Endothelial cell of umbilical vein (primary cell): Measurements from ENCODE around the gene KLC1. TPM values are rescaled to one million over a fixed set of nuclear protein-coding genes. Genes with fewer than 3 reads are reported as not detected.

Experiments used
- BruUV-seq: library from RNA; stranded (reverse); fragments of 400-500 nt; replicated peaks from 2 replicates; lab custom pipeline; 2021; lab: Mats Ljungman, UMichigan
- CTCF ChIA-PET: fragments of 300-600, 350-600 bp; sonication (Branson Sonifier 250); formaldehyde crosslinking; loops from one replicate; lab custom pipeline; 2021; ENCODE audit warnings: antibody characterized with exemption, inconsistent platforms; lab: Charles Lee
- POLR2A ChIA-PET: fragments of 300-600, 350-600 bp; sonication (Branson Sonifier 250); formaldehyde crosslinking; loops from one replicate; lab custom pipeline; 2021; ENCODE audit warnings: antibody characterized with exemption, inconsistent platforms; lab: Charles Lee
- DNase-seq: peaks from one replicate; pipeline ENCODE4 v3.0.0-alpha.2; 2011; ENCODE audit warnings: low read depth, low spot score
- FAIRE-seq: peaks from 2 replicates; lab custom pipeline; 2011; peaks lifted over from hg19 to GRCh38; lab: Jason Lieb, UNC
- H2AFZ ChIP-seq: 2 replicates; pipeline ENCODE4 v1.6.0; 2012; ENCODE audit warnings: low read depth, low read length, control low read depth, inconsistent platforms
- H3K27ac ChIP-seq: 2 replicates; pipeline ENCODE4 v1.5.1; 2011; ENCODE audit warnings: low read depth, mild to moderate bottlenecking, control low read depth, low read length, moderate library complexity; ENCODE audit not compliant: insufficient read depth
- H3K27me3 ChIP-seq, 2 experiments: 2 replicates each; pipeline versions ENCODE4 v1.6.0 to v1.6.1; 2011; ENCODE audit warnings: low read length in 2 of 2, mixed read lengths in 1 of 2; ENCODE audit not compliant: control insufficient read depth in 2 of 2, insufficient read depth in 2 of 2
- H3K36me3 ChIP-seq, 2 experiments: 2 replicates in 1 of 2; 3 replicates in 1 of 2; pipeline ENCODE4 v1.5.1; 2011; ENCODE audit warnings: low read length in 2 of 2, mild to moderate bottlenecking in 1 of 2, moderate library complexity in 1 of 2; ENCODE audit not compliant: control insufficient read depth in 2 of 2, insufficient read depth in 2 of 2; ENCODE audit errors: extremely low read depth in 1 of 2
- H3K4me1 ChIP-seq: 3 replicates; pipeline ENCODE4 v1.5.1; 2011; ENCODE audit warnings: mild to moderate bottlenecking, low read length; ENCODE audit not compliant: control insufficient read depth, insufficient read depth; ENCODE audit errors: extremely low read depth
- H3K4me2 ChIP-seq: 2 replicates; pipeline ENCODE4 v1.6.1; 2011; ENCODE audit warnings: low read length, control low read depth, mixed read lengths; ENCODE audit not compliant: insufficient read depth
- H3K4me3 ChIP-seq, 3 experiments: fragments of 200-600 bp in 1 of 3; sonication (generic), shearing (Covaris generic) in 1 of 3; replicated peaks in 1 of 3; 2 replicates each; pipeline ENCODE4 v1.5.1; 2011 to 2016; ENCODE audit warnings: control low read depth in 3 of 3, low read length in 3 of 3, mild to moderate bottlenecking in 2 of 3, inconsistent platforms in 1 of 3, low read depth in 1 of 3, moderate library complexity in 1 of 3; ENCODE audit not compliant: insufficient read depth in 1 of 3
- H3K79me2 ChIP-seq: 2 replicates; pipeline ENCODE4 v1.6.0; 2012; ENCODE audit warnings: low read length, inconsistent platforms; ENCODE audit not compliant: control insufficient read depth, insufficient read depth
- H3K9ac ChIP-seq: replicated peaks from 2 replicates; pipeline ENCODE3; 2011; ENCODE audit warnings: low read length, control low read depth; ENCODE audit not compliant: insufficient read depth; ENCODE audit errors: extremely low read depth
- H3K9me1 ChIP-seq: replicated peaks from 3 replicates; pipeline ENCODE4 v1.6.0; 2011; ENCODE audit warnings: mild to moderate bottlenecking, low read length; ENCODE audit not compliant: control insufficient read depth, insufficient read depth; ENCODE audit errors: extremely low read depth
- H3K9me3 ChIP-seq: replicated peaks from 2 replicates; pipeline ENCODE4 v1.5.1; 2012; ENCODE audit warnings: low read length, inconsistent platforms; ENCODE audit not compliant: control insufficient read depth, insufficient read depth
- H4K20me1 ChIP-seq: replicated peaks from 2 replicates; pipeline ENCODE3; 2011; ENCODE audit warnings: mild to moderate bottlenecking, low read length; ENCODE audit not compliant: control insufficient read depth, insufficient read depth; ENCODE audit errors: extremely low read depth
- CTCF ChIP-seq, 2 donors: IDR thresholded peaks; 1 replicate in 1 of 2; 2 replicates in 1 of 2; pipeline ENCODE4 v1.5.1; 2011; ENCODE audit warnings: low read length in 2 of 2, mild to moderate bottlenecking in 2 of 2, moderate library complexity in 2 of 2, control low read depth in 1 of 2, inconsistent platforms in 1 of 2, low read depth in 1 of 2; ENCODE audit not compliant: insufficient read depth in 1 of 2; ENCODE audit errors: extremely low read depth in 1 of 2
- EZH2 ChIP-seq: IDR thresholded peaks from 2 replicates; pipeline ENCODE4 v1.6.1; 2012; ENCODE audit warnings: borderline replicate concordance, low read depth, mild to moderate bottlenecking, moderate library complexity, low read length, inconsistent platforms; ENCODE audit not compliant: severe bottlenecking
- FOS ChIP-seq: IDR thresholded peaks from 2 replicates; pipeline ENCODE4 v1.6.1; 2011; ENCODE audit warnings: mild to moderate bottlenecking, low read length, moderate library complexity, borderline replicate concordance; ENCODE audit not compliant: insufficient read depth
- GATA2 ChIP-seq: IDR thresholded peaks from 2 replicates; pipeline ENCODE4 v1.7.0; 2011; ENCODE audit warnings: low read depth, mild to moderate bottlenecking, moderate library complexity, mixed read lengths, low read length; ENCODE audit not compliant: insufficient read length, insufficient read depth
- JUN ChIP-seq: IDR thresholded peaks from 2 replicates; pipeline ENCODE4 v1.6.1; 2011; ENCODE audit warnings: borderline replicate concordance, low read depth; ENCODE audit not compliant: insufficient read length, insufficient read depth
- MAX ChIP-seq: IDR thresholded peaks from 2 replicates; pipeline ENCODE4 v1.6.1; 2011; ENCODE audit not compliant: insufficient read depth, insufficient read length
- MYC ChIP-seq: IDR thresholded peaks from one replicate; pipeline ENCODE4 v1.6.1; 2011; ENCODE audit warnings: mild to moderate bottlenecking, low read depth, low read length
- POLR2A ChIP-seq: IDR thresholded peaks from 2 replicates; pipeline ENCODE4 v1.6.1; 2012; ENCODE audit warnings: low read depth, mild to moderate bottlenecking, control low read depth, low read length
- POLR2AphosphoS5 ChIP-seq: IDR thresholded peaks from 2 replicates; pipeline ENCODE4 v1.6.1; 2012; ENCODE audit warnings: low read depth, mild to moderate bottlenecking, control low read depth, low read length, moderate library complexity; ENCODE audit not compliant: insufficient read depth
- dilution Hi-C: fragments of 300-500 bp; cut with MboI; formaldehyde crosslinking; loops from one replicate; pipeline ENCODE4 v1.15.0; 2019; ENCODE audit warnings: low sequenced_read_pairs; ENCODE audit not compliant: extremely low pct_ligation_motif_present
- intact Hi-C: fragments of 100-400 bp; cut with micrococcal nuclease; formaldehyde crosslinking; loops from one replicate; pipeline ENCODE4 v1.10.0; 2022
- polyA plus RNA-seq, 4 experiments: library from polyadenylated mRNA; depleted of rRNA in 3 of 4; stranded (reverse) in 3 of 4; unstranded in 1 of 4; fragments of >200 nt; gene quantifications; 2 replicates each; pipeline versions ENCODE4 v1.2.1 to v1.2.3, GENCODE V29; 2011 to 2012; ENCODE audit warnings: missing spikeins in 1 of 4
- total RNA-seq: library from RNA; stranded (reverse); gene quantifications from 2 replicates; pipeline ENCODE4 v1.2.3, GENCODE V29; 2021

The KLC1 gene
- total and polyA plus RNA-seq, 2 donors (not counting 3 experiments of a cell fraction or from before 2014, with no cell fraction given) = 124 to 233 TPM

GRCh38 chr14:103581954-103582703, 46.9 kb upstream of the KLC1 start:
- Histone ChIP-seq H3K9me3 (no peaks in the 10 kb centered on the region), H3K9me1 (no peaks in the 10 kb centered on the region), H2AFZ (no peak overlapping the region), H3K9ac (no peak overlapping the region), H3K36me3 (peaks cover 12 to 14% of the 10 kb centered on the region in 2 experiments), H3K4me3 (no peak overlapping the region), H3K27ac (no peak overlapping the region), H3K4me1 (peaks cover 3% of the 10 kb centered on the region), H4K20me1 (no peaks in the 10 kb centered on the region), H3K79me2 (peaks cover 16% of the 10 kb centered on the region), H3K4me2 (no peak overlapping the region), H3K27me3 (no peaks in the 10 kb centered on the region)
- BruUV-seq = no TSS peak
- TF ChIP-seq POLR2A = no peak
- no peak for TF ChIP-seq MAX
- TF ChIP-seq CTCF (IDR thresholded peaks at IDR 0.05; ENCODE audit: extremely low read depth in 1 of 2, insufficient read depth in 1 of 2, low read depth in 1 of 2, low read length in 2 of 2) = no peak
- TF ChIP-seq JUN = no peak
- TF ChIP-seq GATA2 = no peak
- TF ChIP-seq POLR2AphosphoS5 = no peak
- TF ChIP-seq EZH2 = no peak
- TF ChIP-seq MYC = no peak
- no peak for TF ChIP-seq FOS
- DNase-seq = no peak
- CTCF ChIA-PET = interaction anchor here (1.5 kb wide), 1 partner anchor 63 kb away, joined by 3 read pairs; no protein-coding TSS in a partner anchor
- no peak for FAIRE-seq
- dilution Hi-C loops (no loop called here), intact Hi-C loops (no loop called here)
- POLR2A ChIA-PET = no interaction called here
